Osteoblast (primary cell): ENCODE measurements around the gene IQCM. TPM values are rescaled to one million over a fixed set of nuclear protein-coding genes. Genes with fewer than 3 reads are reported as not detected.
"Not testable (repeated sequence)": the region's sequence is repeated elsewhere in the genome, so short reads cannot be mapped to it uniquely, and the experiment has no call there.

Experiments used
- DNase-seq: peaks from one replicate; pipeline ENCODE4 v3.0.0; 2011; ENCODE audit warnings: low spot score, mixed read lengths; ENCODE audit not compliant: insufficient read length; ENCODE audit errors: missing footprints
- H2AFZ ChIP-seq: 2 replicates; pipeline ENCODE4 v1.6.0; 2011; ENCODE audit warnings: mild to moderate bottlenecking, low read length
- H3K27ac ChIP-seq: 2 replicates; pipeline ENCODE4 v1.5.1; 2011; ENCODE audit warnings: mild to moderate bottlenecking, low read depth, low read length, moderate library complexity
- H3K27me3 ChIP-seq: 2 replicates; pipeline ENCODE4 v1.6.0; 2012; ENCODE audit warnings: mild to moderate bottlenecking, control low read depth, inconsistent platforms, low read length, moderate library complexity; ENCODE audit not compliant: insufficient read depth
- H3K36me3 ChIP-seq: 2 replicates; pipeline ENCODE4 v1.5.1; 2011; ENCODE audit warnings: mild to moderate bottlenecking, low read length, control low read depth, moderate library complexity; ENCODE audit not compliant: insufficient read depth
- H3K4me1 ChIP-seq: 2 replicates; pipeline ENCODE4 v1.5.1; 2011; ENCODE audit warnings: mild to moderate bottlenecking, low read length, control low read depth, moderate library complexity; ENCODE audit not compliant: insufficient read depth
- H3K4me2 ChIP-seq: 2 replicates; pipeline ENCODE4 v1.6.0; 2011; ENCODE audit warnings: mild to moderate bottlenecking, low read length; ENCODE audit not compliant: insufficient read depth
- H3K4me3 ChIP-seq: fragments of 200-600 bp; sonication (generic); 3 replicates; pipeline ENCODE4 v1.5.1; 2012; ENCODE audit warnings: mild to moderate bottlenecking, low read length, inconsistent platforms; ENCODE audit not compliant: insufficient read depth
- H3K79me2 ChIP-seq: 2 replicates; pipeline ENCODE4 v1.6.0; 2012; ENCODE audit warnings: mild to moderate bottlenecking, low read length, control low read depth, inconsistent platforms; ENCODE audit not compliant: insufficient read depth
- H3K9me3 ChIP-seq: 2 replicates; pipeline ENCODE4 v1.5.1; 2011; ENCODE audit warnings: low read depth, low read length, control low read depth
- H4K20me1 ChIP-seq: 2 replicates; pipeline ENCODE4 v1.6.0; 2012; ENCODE audit warnings: mild to moderate bottlenecking, low read length, control low read depth; ENCODE audit not compliant: insufficient read depth
- CTCF ChIP-seq: IDR thresholded peaks from 2 replicates; pipeline ENCODE4 v1.5.1; 2011; ENCODE audit warnings: mild to moderate bottlenecking, low read depth, low read length, moderate library complexity; ENCODE audit errors: extremely low read depth
- total RNA-seq: library from RNA; depleted of rRNA; stranded (reverse); fragments of >200 nt; gene quantifications from 2 replicates; pipeline ENCODE4 v1.2.3, GENCODE V29; 2012

Gene IQCM
- total RNA-seq, 1 donor: not detected

GRCh38 chr4:149486861-149487260 lies 328.8 kb downstream of the IQCM start:
- no peak for DNase-seq
- Histone ChIP-seq H3K9me3 (no peaks in the 10 kb centered on the region), H2AFZ (no peak overlapping the region), H3K4me3 (no peak overlapping the region), H3K36me3 (no peaks in the 10 kb centered on the region), H3K4me2 (no peak overlapping the region), H3K27ac (no peak overlapping the region), H4K20me1 (no peaks in the 10 kb centered on the region), H3K4me1 (no peaks in the 10 kb centered on the region), H3K27me3 (no peaks in the 10 kb centered on the region), H3K79me2 (no peaks in the 10 kb centered on the region)
- TF ChIP-seq CTCF: no peak

GRCh38 chr4:149468669-149469068 lies 347.0 kb downstream of the IQCM start:
- H2AFZ ChIP-seq, H3K27me3 ChIP-seq, H3K27ac ChIP-seq, DNase-seq, H3K79me2 ChIP-seq, H3K36me3 ChIP-seq, H3K4me1 ChIP-seq, H3K9me3 ChIP-seq, H3K4me3 ChIP-seq, H4K20me1 ChIP-seq, H3K4me2 ChIP-seq: not testable (repeated sequence)

- Histone ChIP-seq H2AFZ (no peak overlapping the region), H3K4me2 (no peak overlapping the region), H3K27me3 (no peaks in the 10 kb centered on the region), H3K9me3 (no peaks in the 10 kb centered on the region), H3K79me2 (no peaks in the 10 kb centered on the region), H3K27ac (no peak overlapping the region), H3K36me3 (no peaks in the 10 kb centered on the region), H3K4me3 (no peak overlapping the region), H4K20me1 (no peaks in the 10 kb centered on the region), H3K4me1 (no peaks in the 10 kb centered on the region)
- no peak for TF ChIP-seq CTCF
- no peak for DNase-seq
These were observed 349.2 kb downstream of the IQCM start for GRCh38 chr4:149466446-149466845.

- H3K4me3 ChIP-seq: no peak overlapping the region
- no peaks in the 10 kb centered on the region for H3K27me3 ChIP-seq
- H4K20me1 ChIP-seq: no peaks in the 10 kb centered on the region
- H3K79me2 ChIP-seq: no peaks in the 10 kb centered on the region
- no peaks in the 10 kb centered on the region for H3K4me1 ChIP-seq
- H2AFZ ChIP-seq: no peak overlapping the region
- H3K36me3 ChIP-seq: no peaks in the 10 kb centered on the region
- DNase-seq: no peak
- no peak for TF ChIP-seq CTCF
- H3K4me2 ChIP-seq: no peak overlapping the region
- H3K9me3 ChIP-seq: no peaks in the 10 kb centered on the region
- H3K27ac ChIP-seq: no peak overlapping the region
These were observed 349.7 kb downstream of the IQCM start for GRCh38 chr4:149465955-149466354.
